Stimulated activated naive B cell treated with anti-CD40 and anti-IgM and Interleukin-4, amounts not matched to agents 10 μg/mL and 1 μg/mL and 100 μg/mL, for 72 hours (primary cell): ENCODE measurements around the gene RAD23B.
A peak's percentile ranks its signal among the peaks of the same experiment; 100 is the strongest.

ENCODE experiments used
- ATAC-seq, 2 donors: fragments of 150-1000 bp; cut with Tn5 transposase; replicated peaks; 2 replicates each; pipeline ENCODE4 v1.10.0; 2021; ENCODE audit warnings: moderate library complexity in 1 of 2
- DNase-seq: peaks from one replicate; pipeline ENCODE4 v3.0.0; 2021
- H3K27ac Mint-ChIP-seq: one replicate; pipeline ENCODE4 v1.8.0; 2022; ENCODE audit warnings: mild to moderate bottlenecking, mixed read lengths
- H3K27me3 Mint-ChIP-seq, 2 donors: one replicate each; pipeline ENCODE4 v1.8.0; 2022; ENCODE audit warnings: mixed read lengths in 2 of 2
- H3K36me3 Mint-ChIP-seq, 2 donors: one replicate each; pipeline ENCODE4 v1.8.0; 2022; ENCODE audit warnings: mixed read lengths in 2 of 2, mild to moderate bottlenecking in 1 of 2
- H3K4me1 Mint-ChIP-seq, 2 donors: one replicate each; pipeline ENCODE4 v1.8.0; 2022; ENCODE audit warnings: mixed read lengths in 2 of 2, mild to moderate bottlenecking in 1 of 2
- H3K4me3 Mint-ChIP-seq, 2 donors: one replicate each; pipeline ENCODE4 v1.8.0; 2022; ENCODE audit warnings: mild to moderate bottlenecking in 2 of 2, mixed read lengths in 2 of 2, moderate library complexity in 1 of 2
- H3K9me3 Mint-ChIP-seq, 2 donors: one replicate each; pipeline ENCODE4 v1.8.0; 2022; ENCODE audit warnings: mixed read lengths in 2 of 2, mild to moderate bottlenecking in 1 of 2

RAD23B gene

GRCh38 chr9:107322643-107323042 lies 39.6 kb downstream of the RAD23B start:
- peaks cover 16 to 41% of the 10 kb centered on the region in 2 donors for H3K4me1 Mint-ChIP-seq
- H3K27ac Mint-ChIP-seq, result no peak overlapping the region
- ATAC-seq, result no peak

GRCh38 chr9:107323836-107324585 lies 40.9 kb downstream of the RAD23B start:
- Mint-ChIP-seq H3K4me3 (no peak overlapping the region), H3K27ac (no peak overlapping the region), H3K36me3 (peaks cover 36 to 58% of the 10 kb centered on the region in 2 donors), H3K4me1 (peaks cover 11 to 43% of the 10 kb centered on the region in 2 donors), H3K9me3 (peaks cover 0 to 2% of the 10 kb centered on the region in 2 donors), H3K27me3 (no peaks in the 10 kb centered on the region)
- ATAC-seq (peak in 1 of 2 donors; percentile 39), DNase-seq (no peak)

More at GRCh38 chr9:107322643-107323042, 39.6 kb downstream of the RAD23B start:
- Mint-ChIP-seq H3K9me3 (peaks cover 0 to 2% of the 10 kb centered on the region in 2 donors), H3K27me3 (no peaks in the 10 kb centered on the region), H3K36me3 (peaks cover 33 to 54% of the 10 kb centered on the region in 2 donors), H3K4me3 (no peak overlapping the region)
- DNase-seq, result no peak

DNA sequence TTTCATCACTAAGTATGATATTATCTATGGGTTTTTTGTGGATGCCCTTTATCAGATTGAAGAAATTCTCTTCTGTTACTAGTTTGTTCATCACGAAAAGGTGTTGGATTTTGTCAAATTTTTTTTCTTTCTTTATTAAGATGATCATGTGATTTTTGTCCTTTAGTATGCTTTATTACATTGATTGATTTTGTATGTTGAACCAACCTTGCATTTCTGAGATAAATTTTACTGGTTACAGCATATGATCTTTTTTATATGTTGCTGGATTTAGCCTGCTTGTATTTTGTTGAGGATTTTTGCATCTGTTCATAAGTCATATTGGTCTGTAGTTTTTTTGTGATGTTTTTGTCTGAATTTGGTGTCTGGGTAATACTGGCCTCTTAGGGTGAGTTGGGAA lies 42.8 kb downstream of the RAD23B start:
- H3K4me3 Mint-ChIP-seq, result no peak overlapping the region
- H3K9me3 Mint-ChIP-seq, result peaks cover 0 to 2% of the 10 kb centered on the region in 2 donors
- H3K36me3 Mint-ChIP-seq, result peaks cover 38 to 60% of the 10 kb centered on the region in 2 donors
- DNase-seq (no peak), ATAC-seq (no peak)
- H3K4me1 Mint-ChIP-seq, result peaks cover 11 to 43% of the 10 kb centered on the region in 2 donors
- no peaks in the 10 kb centered on the region for H3K27me3 Mint-ChIP-seq
- H3K27ac Mint-ChIP-seq, result no peak overlapping the region

DNA sequence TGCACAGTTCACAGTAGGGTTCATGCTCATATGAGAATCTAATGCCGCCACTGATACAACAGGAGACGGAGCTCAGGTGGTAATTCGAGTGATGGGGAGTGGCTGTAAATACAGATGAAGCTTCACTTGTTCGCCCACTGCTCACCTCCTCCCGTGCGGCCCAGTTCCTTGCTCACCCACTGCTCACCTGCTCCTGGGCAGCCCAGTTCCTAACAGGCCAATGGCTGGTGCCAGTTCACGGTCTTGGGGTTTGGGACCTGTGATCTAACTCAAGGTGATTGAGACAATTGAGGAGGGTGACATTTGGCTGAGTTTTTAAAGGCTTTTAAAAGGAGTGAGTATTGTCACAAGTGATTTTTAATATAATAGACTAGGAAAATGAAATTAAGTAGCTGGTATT lies 45.4 kb downstream of the RAD23B start:
- Mint-ChIP-seq H3K36me3 (peaks cover 52 to 72% of the 10 kb centered on the region in 2 donors), H3K4me1 (peaks cover 8 to 32% of the 10 kb centered on the region in 2 donors), H3K27ac (peak overlapping the region; percentile 3), H3K4me3 (no peak overlapping the region), H3K9me3 (peaks cover 0 to 2% of the 10 kb centered on the region in 2 donors), H3K27me3 (no peaks in the 10 kb centered on the region)
- ATAC-seq (no peak), DNase-seq (no peak)

DNA sequence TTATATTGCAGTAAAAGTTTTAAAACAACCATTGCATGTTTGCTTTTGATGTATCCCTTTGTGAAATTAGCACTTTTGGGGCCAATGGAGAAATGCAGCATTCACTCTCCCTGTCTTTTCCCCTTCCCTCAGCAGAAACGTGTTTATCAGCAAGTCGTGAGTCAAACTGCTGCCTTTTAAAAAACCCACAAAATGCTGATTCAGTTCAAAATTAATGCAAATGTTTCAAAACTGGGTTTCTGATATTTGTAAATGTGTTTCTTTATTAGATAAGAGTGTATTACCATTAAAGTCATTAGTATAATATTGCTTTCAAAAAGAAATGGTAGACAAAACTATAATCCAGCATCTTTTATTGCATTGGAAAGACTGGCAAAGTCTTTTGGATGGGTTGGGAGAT lies 47.3 kb downstream of the RAD23B start:
- H3K9me3 Mint-ChIP-seq, result peaks cover 0 to 2% of the 10 kb centered on the region in 2 donors
- no peaks in the 10 kb centered on the region for H3K27me3 Mint-ChIP-seq
- ATAC-seq, result no peak
- no peak overlapping the region for H3K4me3 Mint-ChIP-seq
- DNase-seq, result no peak
- no peak overlapping the region for H3K27ac Mint-ChIP-seq
- H3K4me1 Mint-ChIP-seq, result peaks cover 3 to 19% of the 10 kb centered on the region in 2 donors
- peaks cover 49 to 66% of the 10 kb centered on the region in 2 donors for H3K36me3 Mint-ChIP-seq

GRCh38 chr9:107332883-107333282 lies 49.8 kb downstream of the RAD23B start:
- no peaks in the 10 kb centered on the region for H3K9me3 Mint-ChIP-seq
- no peaks in the 10 kb centered on the region for H3K27me3 Mint-ChIP-seq
- H3K4me1 Mint-ChIP-seq, result peaks cover 0 to 8% of the 10 kb centered on the region in 2 donors
- H3K4me3 Mint-ChIP-seq, result no peak overlapping the region
- H3K27ac Mint-ChIP-seq, result peak overlapping the region; percentile 52
- ATAC-seq (no peak), DNase-seq (no peak)
- peaks cover 34 to 51% of the 10 kb centered on the region in 2 donors for H3K36me3 Mint-ChIP-seq

DNA sequence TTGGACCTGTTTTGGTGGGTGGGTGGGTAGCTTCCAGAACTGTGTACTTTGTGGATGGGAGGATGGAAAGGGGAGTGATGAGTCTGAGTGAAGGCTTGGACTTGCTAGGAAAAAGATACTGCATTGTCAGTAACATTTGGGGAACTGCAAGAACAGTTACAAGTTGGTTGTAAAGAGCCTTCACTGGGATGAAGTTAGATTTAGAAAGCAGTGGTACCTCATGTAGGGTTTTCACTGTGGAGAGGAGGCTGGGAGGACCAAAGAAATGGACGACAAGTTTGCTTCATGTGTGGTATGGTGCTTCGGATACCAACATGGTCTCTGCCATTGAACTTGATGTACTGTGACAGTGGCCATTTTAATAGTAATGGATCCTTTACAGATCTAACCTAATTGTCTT lies 50.3 kb downstream of the RAD23B start:
- Mint-ChIP-seq H3K36me3 (peaks cover 31 to 51% of the 10 kb centered on the region in 2 donors), H3K9me3 (no peaks in the 10 kb centered on the region), H3K27me3 (no peaks in the 10 kb centered on the region), H3K4me1 (peaks cover 0 to 3% of the 10 kb centered on the region in 2 donors), H3K4me3 (no peak overlapping the region), H3K27ac (peak overlapping the region; percentile 52)
- no peak for ATAC-seq
- DNase-seq, result no peak

DNA sequence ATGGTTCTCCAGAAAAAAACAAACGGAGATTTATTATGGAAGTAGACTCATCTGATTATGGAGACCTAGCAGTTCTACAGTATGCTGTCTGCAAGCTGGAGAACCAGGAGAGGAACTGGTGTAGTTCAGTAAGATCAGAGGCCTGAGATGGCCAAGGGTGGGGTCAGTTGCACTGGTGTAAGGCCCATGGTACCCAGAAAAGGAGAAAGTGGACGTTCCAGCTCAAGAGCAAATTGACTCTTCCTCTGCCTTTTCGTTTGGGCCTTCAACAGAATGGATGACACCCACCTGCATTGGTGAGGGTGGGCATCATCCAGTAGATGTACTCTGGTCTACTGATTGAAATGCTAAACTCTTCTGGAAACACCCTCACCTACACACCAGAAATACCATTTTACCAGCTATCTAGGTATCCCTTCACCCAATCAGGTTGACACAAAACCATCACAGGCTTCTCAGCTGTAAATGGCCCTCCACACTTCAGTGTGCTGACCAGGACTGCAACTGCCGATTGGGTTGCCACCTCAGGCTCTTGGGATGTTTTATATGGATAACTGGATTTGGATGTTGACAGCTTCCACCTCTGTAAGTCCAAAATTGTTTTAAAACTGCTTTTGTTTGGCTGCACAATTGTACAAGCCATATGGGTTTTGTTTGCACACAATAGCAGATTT lies 51.2 kb downstream of the RAD23B start:
- H3K27ac Mint-ChIP-seq, result peak overlapping the region; percentile 6
- no peaks in the 10 kb centered on the region for H3K9me3 Mint-ChIP-seq
- no peaks in the 10 kb centered on the region for H3K27me3 Mint-ChIP-seq
- H3K4me3 Mint-ChIP-seq, result no peak overlapping the region
- H3K36me3 Mint-ChIP-seq, result peaks cover 30 to 50% of the 10 kb centered on the region in 2 donors
- DNase-seq (no peak), ATAC-seq (no peak)
- peaks cover 0 to 4% of the 10 kb centered on the region in 2 donors for H3K4me1 Mint-ChIP-seq

DNA sequence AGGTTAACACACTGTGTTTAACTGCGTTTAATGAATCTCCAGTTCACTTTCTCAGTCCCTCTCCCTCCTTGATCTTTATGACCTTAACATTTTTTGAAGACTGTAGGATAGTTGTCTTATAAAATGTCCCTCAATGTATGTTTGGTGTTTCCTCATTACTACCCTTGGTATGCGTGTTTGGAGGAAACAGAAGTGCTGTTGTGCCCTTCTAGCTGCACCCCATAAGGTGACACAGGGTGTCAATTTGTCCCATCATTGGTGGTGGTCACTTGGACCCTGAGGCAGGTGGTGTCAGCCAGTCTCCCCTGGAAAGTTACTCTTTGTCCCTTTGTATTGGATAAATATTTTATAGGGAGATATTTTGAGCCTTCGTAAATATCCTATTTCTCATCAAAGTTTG lies 52.3 kb downstream of the RAD23B start:
- ATAC-seq, result no peak

DNA sequence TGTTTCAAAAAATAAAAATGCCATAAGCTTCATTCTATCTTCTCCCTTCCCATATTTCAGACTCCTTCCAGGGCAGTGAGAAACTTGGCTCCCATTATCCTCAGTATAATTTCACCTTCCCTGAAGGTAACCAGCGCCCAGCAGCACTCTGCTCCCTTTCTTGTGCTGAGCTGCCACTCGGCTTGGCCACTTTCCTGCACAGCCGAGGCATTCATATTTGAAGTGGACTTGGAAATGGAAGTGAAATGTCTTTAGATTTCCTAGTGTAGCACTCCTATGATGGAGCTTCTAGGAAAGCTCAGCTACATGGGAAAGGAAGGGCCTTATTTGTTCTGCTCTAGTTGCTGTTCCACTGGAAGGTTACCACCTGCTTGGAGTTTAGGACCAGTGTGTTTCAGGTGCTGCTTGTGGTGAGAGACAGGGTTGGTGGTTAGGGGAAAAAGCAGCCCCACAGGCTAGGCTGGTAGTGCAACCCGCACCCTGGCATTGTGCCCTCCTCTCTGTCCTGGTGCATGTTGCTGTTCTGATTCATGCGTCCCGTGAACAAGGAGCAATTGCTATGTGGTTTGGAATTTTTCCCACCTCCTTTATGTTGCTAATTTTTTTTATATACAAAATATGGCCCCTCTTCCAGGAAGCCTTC lies 53.8 kb downstream of the RAD23B start:
- peaks cover 21 to 37% of the 10 kb centered on the region in 2 donors for H3K36me3 Mint-ChIP-seq
- ATAC-seq, result no peak
- no peak for DNase-seq
- no peaks in the 10 kb centered on the region for H3K9me3 Mint-ChIP-seq
- peak overlapping the region; percentile 80 for H3K27ac Mint-ChIP-seq
- H3K4me1 Mint-ChIP-seq, result peaks cover 9 to 14% of the 10 kb centered on the region in 2 donors
- peak overlapping the region in 1 of 2 donors; percentile 47 for H3K4me3 Mint-ChIP-seq
- no peaks in the 10 kb centered on the region for H3K27me3 Mint-ChIP-seq

More for the DNA sequence above, 52.3 kb downstream of the RAD23B start:
- DNase-seq, result no peak
- no peaks in the 10 kb centered on the region for H3K27me3 Mint-ChIP-seq
- H3K27ac Mint-ChIP-seq, result no peak overlapping the region
- no peaks in the 10 kb centered on the region for H3K9me3 Mint-ChIP-seq
- H3K4me1 Mint-ChIP-seq, result peaks cover 1 to 4% of the 10 kb centered on the region in 2 donors
- H3K36me3 Mint-ChIP-seq, result peaks cover 30 to 48% of the 10 kb centered on the region in 2 donors
- H3K4me3 Mint-ChIP-seq, result no peak overlapping the region

DNA sequence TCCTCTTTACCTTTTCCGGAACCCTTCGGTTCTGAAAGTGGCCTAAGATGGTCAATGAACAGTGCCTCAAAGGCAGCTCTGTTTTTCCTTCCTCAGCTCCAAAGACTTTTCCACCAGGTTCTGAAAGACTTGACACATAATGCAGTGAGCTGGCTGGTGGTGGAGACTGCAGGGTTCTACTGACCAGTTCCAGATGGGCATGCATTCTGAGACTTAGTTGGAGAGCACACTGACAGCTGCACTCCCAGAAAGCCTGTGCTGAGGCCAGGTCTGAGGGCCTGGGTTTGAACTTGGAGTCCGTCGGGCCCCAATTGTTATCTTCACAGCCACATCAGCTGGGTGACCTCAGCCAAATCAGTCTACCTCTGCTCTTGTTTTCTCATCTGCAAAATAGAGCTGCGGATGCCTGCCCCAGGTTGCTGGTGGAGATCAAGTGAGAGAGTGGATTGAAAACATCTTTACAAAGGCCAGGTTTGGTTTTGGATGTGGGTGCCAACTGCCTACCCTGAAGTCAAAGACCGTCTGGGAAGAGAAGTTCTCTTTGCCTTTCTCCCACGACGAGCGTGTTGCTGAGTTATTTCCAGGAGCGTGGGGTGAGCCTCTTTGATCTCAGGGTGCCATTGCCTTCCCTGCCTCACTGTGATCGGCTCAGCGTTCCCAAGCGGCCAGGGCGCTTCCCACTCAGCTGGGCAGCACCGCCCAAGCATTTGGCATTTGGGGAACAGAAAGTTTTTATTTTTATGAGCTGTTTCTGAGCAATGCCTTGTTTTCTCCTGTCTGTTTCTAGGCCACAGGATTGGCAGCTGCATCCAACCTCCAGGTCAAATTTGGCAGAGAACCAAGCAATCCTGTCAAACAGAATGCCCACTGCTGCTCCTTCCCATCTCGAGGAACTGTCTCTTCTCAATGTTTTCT lies 54.9 kb downstream of the RAD23B start:
- H3K9me3 Mint-ChIP-seq, result no peaks in the 10 kb centered on the region
- no peak overlapping the region for H3K27ac Mint-ChIP-seq
- peaks cover 9 to 14% of the 10 kb centered on the region in 2 donors for H3K4me1 Mint-ChIP-seq
- peaks cover 15 to 31% of the 10 kb centered on the region in 2 donors for H3K36me3 Mint-ChIP-seq
- ATAC-seq (no peak), DNase-seq (no peak)
- H3K27me3 Mint-ChIP-seq, result no peaks in the 10 kb centered on the region
- H3K4me3 Mint-ChIP-seq, result no peak overlapping the region

- H3K36me3 Mint-ChIP-seq, result peaks cover 8 to 21% of the 10 kb centered on the region in 2 donors
- no peaks in the 10 kb centered on the region for H3K27me3 Mint-ChIP-seq
- H3K9me3 Mint-ChIP-seq, result no peaks in the 10 kb centered on the region
- no peak overlapping the region for H3K4me3 Mint-ChIP-seq
- H3K27ac Mint-ChIP-seq, result peak overlapping the region; percentile 59
- peaks cover 9 to 14% of the 10 kb centered on the region in 2 donors for H3K4me1 Mint-ChIP-seq
- DNase-seq, result no peak
- no peak for ATAC-seq
Measured at GRCh38 chr9:107338911-107339659, 56.0 kb downstream of the RAD23B start.
